Thoracic aorta (tissue), 2 donors: Measurements from ENCODE around the gene RHBG. TPM values are rescaled to one million over a fixed set of nuclear protein-coding genes. Genes with fewer than 3 reads are reported as not detected.
"Not testable (repeated sequence)": the region's sequence is repeated elsewhere in the genome, so short reads cannot be mapped to it uniquely, and the experiment has no call there.

ENCODE experiments used
- ATAC-seq: fragments of 150-250 bp; one replicate; pipeline ENCODE4 v1.8.0; 2017; ENCODE audit warnings: low read depth; ENCODE audit not compliant: insufficient number of reproducible peaks, low FRiP score
- DNase-seq: peaks from one replicate; pipeline ENCODE4 v3.0.0-alpha.2; 2020; ENCODE audit warnings: low spot score
- H3K27ac ChIP-seq, 2 donors: fragments of 200-600 bp; sonication (generic); 1 replicate in 1 of 2; 2 replicates in 1 of 2; pipeline ENCODE4 v1.5.1; 2016; ENCODE audit warnings: mild to moderate bottlenecking in 2 of 2, moderate library complexity in 2 of 2
- H3K27me3 ChIP-seq: fragments of 200-600 bp; sonication (generic); replicated peaks from 2 replicates; pipeline ENCODE4 v1.6.0; 2016; ENCODE audit warnings: mild to moderate bottlenecking; ENCODE audit not compliant: insufficient read depth
- H3K36me3 ChIP-seq: fragments of 200-600 bp; sonication (generic); one replicate; pipeline ENCODE4 v1.5.1; 2016
- H3K4me1 ChIP-seq, 2 donors: fragments of 200-600 bp; sonication (generic); 1 replicate in 1 of 2; 2 replicates in 1 of 2; pipeline versions ENCODE4 v1.5.1 to v1.6.0; 2016; ENCODE audit warnings: low read depth in 2 of 2, mild to moderate bottlenecking in 1 of 2; ENCODE audit not compliant: control insufficient read depth in 1 of 2
- H3K4me3 ChIP-seq: fragments of 200-600 bp; sonication (generic); 2 replicates; pipeline ENCODE4 v1.5.1; 2016; ENCODE audit warnings: mild to moderate bottlenecking
- H3K9me3 ChIP-seq: fragments of 200-600 bp; sonication (generic); 2 replicates; pipeline ENCODE4 v1.5.1; 2016
- total RNA-seq, 2 donors: library from RNA; depleted of rRNA; stranded (reverse); fragments of >200 nt; gene quantifications; one replicate each; pipeline versions ENCODE4 v1.1.0 to v1.2.3, GENCODE V29; 2016
- TF ChIP-seq, protein P1 (sequence below): fragments of 200-600 bp; sonication (generic); IDR thresholded peaks from one replicate; pipeline ENCODE4 v1.5.1; 2019; ENCODE audit warnings: antibody characterized with exemption

The RHBG gene
- total RNA-seq, 2 donors from 2014 or later, result not detected

- Histone ChIP-seq H3K4me1 (no peaks in the 10 kb centered on the region), H3K4me3 (no peak overlapping the region), H3K27ac (no peak overlapping the region), H3K9me3 (no peaks in the 10 kb centered on the region), H3K27me3 (no peaks in the 10 kb centered on the region), H3K36me3 (no peaks in the 10 kb centered on the region)
- TF ChIP-seq, protein P1, sequence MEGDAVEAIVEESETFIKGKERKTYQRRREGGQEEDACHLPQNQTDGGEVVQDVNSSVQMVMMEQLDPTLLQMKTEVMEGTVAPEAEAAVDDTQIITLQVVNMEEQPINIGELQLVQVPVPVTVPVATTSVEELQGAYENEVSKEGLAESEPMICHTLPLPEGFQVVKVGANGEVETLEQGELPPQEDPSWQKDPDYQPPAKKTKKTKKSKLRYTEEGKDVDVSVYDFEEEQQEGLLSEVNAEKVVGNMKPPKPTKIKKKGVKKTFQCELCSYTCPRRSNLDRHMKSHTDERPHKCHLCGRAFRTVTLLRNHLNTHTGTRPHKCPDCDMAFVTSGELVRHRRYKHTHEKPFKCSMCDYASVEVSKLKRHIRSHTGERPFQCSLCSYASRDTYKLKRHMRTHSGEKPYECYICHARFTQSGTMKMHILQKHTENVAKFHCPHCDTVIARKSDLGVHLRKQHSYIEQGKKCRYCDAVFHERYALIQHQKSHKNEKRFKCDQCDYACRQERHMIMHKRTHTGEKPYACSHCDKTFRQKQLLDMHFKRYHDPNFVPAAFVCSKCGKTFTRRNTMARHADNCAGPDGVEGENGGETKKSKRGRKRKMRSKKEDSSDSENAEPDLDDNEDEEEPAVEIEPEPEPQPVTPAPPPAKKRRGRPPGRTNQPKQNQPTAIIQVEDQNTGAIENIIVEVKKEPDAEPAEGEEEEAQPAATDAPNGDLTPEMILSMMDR, result no peak
- no peak for DNase-seq
- ATAC-seq, result no peak
Observed at GRCh38 chr1:156344409-156344808, 24.6 kb upstream of the RHBG start.

- not testable (repeated sequence) for H3K9me3 ChIP-seq, H3K36me3 ChIP-seq, H3K27me3 ChIP-seq, H3K4me1 ChIP-seq, H3K27ac ChIP-seq, DNase-seq, H3K4me3 ChIP-seq, ATAC-seq
Observed at GRCh38 chr1:156346035-156346434, 23.0 kb upstream of the RHBG start.

DNA sequence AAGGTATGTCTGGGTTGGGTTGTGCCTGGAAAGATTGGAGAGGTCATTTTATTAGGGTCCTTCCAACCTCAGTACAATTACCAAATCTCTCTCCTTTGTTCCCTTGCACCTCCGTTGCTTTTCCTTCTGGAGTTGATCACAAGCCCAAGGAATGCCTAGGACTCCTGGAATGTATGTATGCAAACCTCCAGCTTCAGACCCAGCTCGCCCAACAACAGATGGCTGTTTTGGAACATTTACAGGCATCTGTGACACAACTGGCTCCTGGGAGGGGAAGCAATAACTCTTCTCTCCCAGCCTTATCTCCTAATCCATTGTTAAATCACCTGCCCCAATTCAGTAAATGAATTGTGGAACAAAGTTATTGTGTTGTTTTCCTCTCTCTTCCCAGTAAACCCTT is 22.4 kb upstream of the RHBG start:
- ATAC-seq (no peak), DNase-seq (no peak)
- Histone ChIP-seq H3K27me3 (no peaks in the 10 kb centered on the region), H3K4me1 (no peaks in the 10 kb centered on the region), H3K36me3 (no peaks in the 10 kb centered on the region), H3K4me3 (no peak overlapping the region), H3K27ac (no peak overlapping the region), H3K9me3 (no peaks in the 10 kb centered on the region)
- TF ChIP-seq, protein P1, result no peak

- H3K4me1 ChIP-seq, result no peaks in the 10 kb centered on the region
- no peaks in the 10 kb centered on the region for H3K36me3 ChIP-seq
- H3K4me3 ChIP-seq, result no peak overlapping the region
- TF ChIP-seq, protein P1, result no peak
- ATAC-seq (no peak), DNase-seq (no peak)
- no peaks in the 10 kb centered on the region for H3K9me3 ChIP-seq
- H3K27me3 ChIP-seq, result no peaks in the 10 kb centered on the region
- no peak overlapping the region for H3K27ac ChIP-seq
Observed at GRCh38 chr1:156347331-156347730, 21.7 kb upstream of the RHBG start.

- H3K4me3 ChIP-seq, H3K27ac ChIP-seq, ATAC-seq, H3K36me3 ChIP-seq, H3K9me3 ChIP-seq, H3K4me1 ChIP-seq, DNase-seq, H3K27me3 ChIP-seq: not testable (repeated sequence)
Observed at GRCh38 chr1:156352481-156352880, 16.5 kb upstream of the RHBG start.

GRCh38 chr1:156356262-156356874 is 12.6 kb upstream of the RHBG start:
- DNase-seq, result no peak
- ATAC-seq, result no peak
- H3K27me3 ChIP-seq, result no peaks in the 10 kb centered on the region
- no peaks in the 10 kb centered on the region for H3K4me1 ChIP-seq
- H3K4me3 ChIP-seq, result no peak overlapping the region
- no peak overlapping the region for H3K27ac ChIP-seq
- TF ChIP-seq, protein P1, result no peak
- no peaks in the 10 kb centered on the region for H3K36me3 ChIP-seq
- no peaks in the 10 kb centered on the region for H3K9me3 ChIP-seq
